ENCODE measurements around the gene DBR1. TPM values are rescaled to one million over a fixed set of nuclear protein-coding genes. Genes with fewer than 3 reads are reported as not detected.

The DBR1 gene, protein sequence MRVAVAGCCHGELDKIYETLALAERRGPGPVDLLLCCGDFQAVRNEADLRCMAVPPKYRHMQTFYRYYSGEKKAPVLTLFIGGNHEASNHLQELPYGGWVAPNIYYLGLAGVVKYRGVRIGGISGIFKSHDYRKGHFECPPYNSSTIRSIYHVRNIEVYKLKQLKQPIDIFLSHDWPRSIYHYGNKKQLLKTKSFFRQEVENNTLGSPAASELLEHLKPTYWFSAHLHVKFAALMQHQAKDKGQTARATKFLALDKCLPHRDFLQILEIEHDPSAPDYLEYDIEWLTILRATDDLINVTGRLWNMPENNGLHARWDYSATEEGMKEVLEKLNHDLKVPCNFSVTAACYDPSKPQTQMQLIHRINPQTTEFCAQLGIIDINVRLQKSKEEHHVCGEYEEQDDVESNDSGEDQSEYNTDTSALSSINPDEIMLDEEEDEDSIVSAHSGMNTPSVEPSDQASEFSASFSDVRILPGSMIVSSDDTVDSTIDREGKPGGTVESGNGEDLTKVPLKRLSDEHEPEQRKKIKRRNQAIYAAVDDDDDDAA
- 1 to 10 TPM; 6.9 to 8.1 TPM for total RNA-seq
- 6.5 TPM for polyA plus RNA-seq (ENCODE audit: insufficient read depth, low read depth, low replicate concordance)
- long read RNA-seq, donor 1, partial matches to known transcripts: 0 of 3 reads
- long read RNA-seq, donor 1, other reads (novel, unspliced or antisense): 0 of 3 reads
- long read RNA-seq, donor 2, partial matches to known transcripts: 0 of 3 reads
- long read RNA-seq, donor 2, other reads (novel, unspliced or antisense): 0 of 3 reads

DNA sequence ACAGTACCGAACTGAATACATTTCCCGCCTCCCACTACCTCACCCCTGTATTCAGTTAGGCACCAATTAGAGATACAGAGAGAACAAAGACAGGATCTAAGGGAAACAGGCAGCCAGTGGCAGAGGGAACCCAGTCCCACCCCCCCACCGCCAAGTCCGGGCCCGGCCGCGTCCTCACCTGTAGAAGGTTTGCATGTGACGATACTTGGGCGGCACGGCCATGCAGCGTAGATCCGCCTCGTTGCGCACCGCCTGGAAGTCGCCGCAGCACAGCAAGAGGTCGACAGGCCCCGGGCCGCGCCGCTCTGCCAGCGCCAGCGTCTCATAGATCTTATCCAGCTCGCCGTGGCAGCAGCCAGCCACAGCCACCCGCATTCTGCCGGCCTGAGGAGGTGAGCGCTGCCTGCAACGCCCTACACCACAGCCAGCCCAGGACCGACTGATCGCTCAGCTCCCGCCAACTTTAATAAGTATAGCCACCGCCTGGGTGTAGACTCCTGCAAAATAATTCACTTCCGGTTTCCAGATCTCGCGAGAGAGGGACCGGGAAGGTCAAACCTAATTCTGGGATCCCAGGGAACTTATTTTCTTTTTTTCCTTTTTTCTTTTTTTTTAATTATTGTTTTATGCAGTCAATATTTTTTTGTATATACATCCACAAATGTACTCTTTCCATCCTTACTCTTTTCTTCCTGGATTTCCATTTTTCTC lies at the start of gene DBR1:
DBR1 (minus strand) TSS at position 501 of the 711 bp plus-strand sequence; CDS start at position 375, 126 bp downstream.
- Histone ChIP-seq H3K4me1 (no peaks in the 10 kb centered on the region), H3K4me3 (peak within 1 kb of the TSS; percentile 67 to 84), H3K36me3 (ENCODE audit: low read depth, missing control alignments) (no peaks in the 10 kb centered on the region), H3K27me3 (no peaks in the 10 kb centered on the region), H3K27ac (peak within 1 kb of the TSS; percentile 32 to 50), H3K9me3 (no peaks in the 10 kb centered on the region)
- 1% methylated on average over 20 to 23 of the region's 38 CpGs for WGBS, 2 donors
- TF ChIP-seq POLR2A (IDR thresholded peaks at IDR 0.05): no peak
- TF ChIP-seq, protein P1, sequence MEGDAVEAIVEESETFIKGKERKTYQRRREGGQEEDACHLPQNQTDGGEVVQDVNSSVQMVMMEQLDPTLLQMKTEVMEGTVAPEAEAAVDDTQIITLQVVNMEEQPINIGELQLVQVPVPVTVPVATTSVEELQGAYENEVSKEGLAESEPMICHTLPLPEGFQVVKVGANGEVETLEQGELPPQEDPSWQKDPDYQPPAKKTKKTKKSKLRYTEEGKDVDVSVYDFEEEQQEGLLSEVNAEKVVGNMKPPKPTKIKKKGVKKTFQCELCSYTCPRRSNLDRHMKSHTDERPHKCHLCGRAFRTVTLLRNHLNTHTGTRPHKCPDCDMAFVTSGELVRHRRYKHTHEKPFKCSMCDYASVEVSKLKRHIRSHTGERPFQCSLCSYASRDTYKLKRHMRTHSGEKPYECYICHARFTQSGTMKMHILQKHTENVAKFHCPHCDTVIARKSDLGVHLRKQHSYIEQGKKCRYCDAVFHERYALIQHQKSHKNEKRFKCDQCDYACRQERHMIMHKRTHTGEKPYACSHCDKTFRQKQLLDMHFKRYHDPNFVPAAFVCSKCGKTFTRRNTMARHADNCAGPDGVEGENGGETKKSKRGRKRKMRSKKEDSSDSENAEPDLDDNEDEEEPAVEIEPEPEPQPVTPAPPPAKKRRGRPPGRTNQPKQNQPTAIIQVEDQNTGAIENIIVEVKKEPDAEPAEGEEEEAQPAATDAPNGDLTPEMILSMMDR (IDR thresholded peaks at IDR 0.05): no peak
- peak; percentile 86 for DNase-seq
- intact Hi-C loops (cut with DNase I; ENCODE audit: low total_unique reads): no loop called here

- H3K27me3 ChIP-seq: no peaks in the 10 kb centered on the region
- intact Hi-C loops (cut with DNase I; ENCODE audit: low total_unique reads): no loop called here
- no peak overlapping the region for H3K4me3 ChIP-seq
- no peaks in the 10 kb centered on the region for H3K36me3 ChIP-seq (ENCODE audit: low read depth, missing control alignments)
- WGBS, 2 donors: 85 to 90% methylated on average over 2 of the region's 2 CpGs
- no peaks in the 10 kb centered on the region for H3K9me3 ChIP-seq
- TF ChIP-seq, protein P1 (IDR thresholded peaks at IDR 0.05): no peak
- no peak for TF ChIP-seq POLR2A (IDR thresholded peaks at IDR 0.05)
- no peak overlapping the region for H3K27ac ChIP-seq
- no peak for DNase-seq
- no peaks in the 10 kb centered on the region for H3K4me1 ChIP-seq
Measured at GRCh38 chr3:138222942-138223287, 48.2 kb upstream of the DBR1 start.

DNA sequence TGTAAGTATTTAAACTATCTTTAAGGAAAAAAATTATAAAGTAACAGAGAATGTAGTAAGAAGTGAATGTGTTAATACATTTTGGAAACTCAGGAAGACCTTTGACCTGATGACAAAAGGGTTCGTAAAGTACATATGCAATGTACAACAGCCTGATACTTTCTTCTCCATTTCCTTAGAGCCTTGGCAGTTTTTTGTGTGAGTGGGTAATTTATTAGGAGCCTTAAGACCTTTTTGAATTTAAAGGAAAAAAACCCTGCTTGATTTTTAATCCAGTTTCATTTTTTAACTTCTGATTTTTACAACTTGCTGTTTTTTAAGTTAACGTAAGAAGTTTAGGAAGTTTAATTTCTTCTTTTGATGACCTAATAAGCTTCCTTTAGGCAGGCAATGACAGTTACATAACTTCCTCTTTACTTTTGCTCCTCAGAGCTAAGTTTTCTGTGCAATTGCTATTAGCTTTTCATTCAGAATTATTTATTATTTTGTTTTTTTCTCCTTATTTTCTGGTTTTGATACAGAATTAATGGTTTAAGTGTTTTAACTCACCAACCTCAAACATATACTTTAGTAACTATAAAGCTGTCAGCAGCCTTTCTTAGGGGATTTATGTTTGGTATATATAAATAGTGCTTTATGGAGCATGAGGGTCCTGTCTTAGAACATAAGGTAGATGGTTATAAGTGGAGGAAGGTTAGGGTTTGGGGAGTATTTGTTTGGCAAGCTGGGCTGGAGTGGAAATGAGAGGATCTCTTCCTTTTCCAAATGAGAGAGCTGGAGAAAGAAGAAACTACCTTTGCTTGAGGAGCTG lies 47.6 kb upstream of the DBR1 start:
- 69 to 70% methylated on average over 2 of the region's 2 CpGs for WGBS, 2 donors
- H3K4me3 ChIP-seq: no peak overlapping the region
- no peaks in the 10 kb centered on the region for H3K36me3 ChIP-seq (ENCODE audit: low read depth, missing control alignments)
- no peaks in the 10 kb centered on the region for H3K9me3 ChIP-seq
- intact Hi-C loops (cut with DNase I; ENCODE audit: low total_unique reads): no loop called here
- no peak for TF ChIP-seq POLR2A (IDR thresholded peaks at IDR 0.05)
- TF ChIP-seq, protein P1 (IDR thresholded peaks at IDR 0.05): no peak
- no peak for DNase-seq
- no peaks in the 10 kb centered on the region for H3K4me1 ChIP-seq
- no peaks in the 10 kb centered on the region for H3K27me3 ChIP-seq
- no peak overlapping the region for H3K27ac ChIP-seq

DNA sequence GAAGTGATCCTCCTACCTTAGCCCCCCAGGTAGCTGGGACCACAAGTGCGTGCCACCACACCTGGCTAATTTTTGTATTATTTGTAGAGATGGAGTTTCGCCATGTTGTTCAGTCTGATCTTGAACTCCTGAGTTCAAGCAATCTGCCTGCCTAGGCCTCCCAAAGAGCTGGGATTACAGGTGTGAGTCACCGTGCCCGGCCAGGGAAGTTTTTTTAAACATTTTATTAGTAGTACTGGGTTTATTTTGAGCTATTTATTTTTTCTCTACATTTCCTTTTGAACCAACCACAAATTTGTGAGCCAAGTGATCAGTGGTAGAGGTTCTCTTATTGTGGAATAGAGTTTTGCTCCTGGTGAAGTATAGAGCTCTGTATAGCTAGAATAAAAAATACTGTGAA lies 46.1 kb upstream of the DBR1 start:
- no peak overlapping the region for H3K27ac ChIP-seq
- no peaks in the 10 kb centered on the region for H3K9me3 ChIP-seq
- no peaks in the 10 kb centered on the region for H3K4me1 ChIP-seq
- H3K27me3 ChIP-seq: no peaks in the 10 kb centered on the region
- WGBS, 2 donors: 92 to 93% methylated on average over 4 of the region's 4 CpGs
- H3K4me3 ChIP-seq: no peak overlapping the region
- DNase-seq: no peak
- intact Hi-C loops (cut with DNase I; ENCODE audit: low total_unique reads): no loop called here
- TF ChIP-seq, protein P1 (IDR thresholded peaks at IDR 0.05): no peak
- TF ChIP-seq POLR2A (IDR thresholded peaks at IDR 0.05): no peak
- H3K36me3 ChIP-seq (ENCODE audit: low read depth, missing control alignments): no peaks in the 10 kb centered on the region

All from testis (tissue), 5 donors.